NK-92 (cell line): ENCODE measurements around the gene AFF2.

Experiments used
- DNase-seq: peaks from one replicate; lab custom pipeline; 2025; ENCODE audit not compliant: unreplicated experiment; lab: John Stamatoyannopoulos, UW

Gene AFF2

GRCh38 chrX:148722966-148723365 lies 222.5 kb downstream of the AFF2 start:
- no peak for DNase-seq

DNA sequence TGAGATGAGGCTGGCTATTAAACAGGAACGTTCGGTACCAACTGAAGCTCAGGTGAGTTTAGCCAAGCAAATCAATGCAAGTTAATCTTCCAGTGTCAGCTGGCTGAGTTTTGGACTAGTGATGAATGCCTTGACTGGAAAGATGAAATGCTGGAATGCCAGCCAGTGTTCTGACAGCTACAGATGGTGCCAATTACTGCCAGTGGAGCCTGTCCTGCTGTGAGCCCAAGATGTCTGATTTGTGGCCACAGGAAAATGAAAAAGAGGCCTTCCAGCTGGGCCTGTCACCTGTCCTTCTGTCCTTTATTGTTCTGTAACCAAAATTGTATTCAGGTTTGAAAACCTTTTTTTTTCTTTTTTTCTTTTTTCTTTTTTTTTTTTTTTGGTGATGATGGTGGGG lies 223.1 kb downstream of the AFF2 start:
- DNase-seq: no peak

DNA sequence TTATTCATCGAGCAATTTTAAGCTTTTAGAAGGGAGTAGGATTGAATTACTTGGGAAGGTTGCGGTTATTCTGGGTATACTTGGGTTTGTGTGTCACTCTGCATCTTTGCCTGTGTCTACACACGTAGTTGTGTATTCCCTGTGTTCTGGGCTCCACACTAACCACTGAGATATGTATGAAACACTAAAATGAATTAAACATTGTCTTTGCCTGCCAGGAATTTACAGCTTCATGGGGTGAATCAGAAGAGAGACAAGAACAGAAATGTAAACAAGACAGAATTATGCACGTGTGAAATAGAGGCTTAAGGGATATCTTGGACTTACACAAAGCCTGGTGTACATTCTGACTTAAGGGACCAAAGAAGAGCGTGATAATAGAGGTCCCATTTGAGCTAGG lies 228.5 kb downstream of the AFF2 start:
- DNase-seq: no peak

GRCh38 chrX:148732743-148733142 lies 232.3 kb downstream of the AFF2 start:
- DNase-seq: no peak

- no peak for DNase-seq
Observed at GRCh38 chrX:148741441-148741840, 241.0 kb downstream of the AFF2 start.

DNA sequence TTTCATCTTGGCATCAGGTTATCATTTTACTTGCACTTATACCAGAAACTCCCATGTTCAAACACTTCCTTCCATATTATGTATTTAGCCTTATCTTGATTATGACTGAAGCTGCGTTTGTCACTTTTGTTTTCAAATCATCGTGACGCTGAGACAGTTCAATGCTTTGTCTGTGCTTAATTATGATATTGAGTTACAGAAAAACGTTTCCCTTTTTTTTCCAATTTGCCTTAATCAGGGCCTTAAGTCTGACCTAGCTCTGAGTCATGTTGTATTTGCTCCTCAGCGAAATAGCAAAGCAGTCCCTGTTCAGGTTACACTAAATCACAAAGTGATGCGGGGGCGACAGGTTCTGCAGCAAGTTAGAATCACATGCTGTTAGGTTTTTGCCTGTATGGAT lies 254.7 kb downstream of the AFF2 start:
- DNase-seq: no peak

DNA sequence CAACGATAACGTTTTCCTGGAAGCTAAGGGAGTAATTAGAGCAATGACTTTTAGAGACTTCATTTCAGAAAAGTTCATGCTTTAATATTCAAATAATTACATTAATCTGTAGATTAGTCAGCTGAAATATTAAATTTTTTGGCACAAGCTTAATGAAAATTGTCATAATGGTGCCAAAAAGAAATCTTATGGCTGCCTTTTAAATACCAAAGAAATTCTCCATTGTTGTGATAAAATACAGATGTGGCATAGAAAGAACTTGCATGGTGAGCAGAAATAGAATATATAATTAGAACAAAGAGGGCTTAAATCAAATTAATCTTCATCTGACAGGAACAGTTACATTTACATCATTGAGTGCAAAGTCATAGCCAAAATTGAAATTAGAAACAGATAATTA lies 263.5 kb downstream of the AFF2 start:
- no peak for DNase-seq

DNA sequence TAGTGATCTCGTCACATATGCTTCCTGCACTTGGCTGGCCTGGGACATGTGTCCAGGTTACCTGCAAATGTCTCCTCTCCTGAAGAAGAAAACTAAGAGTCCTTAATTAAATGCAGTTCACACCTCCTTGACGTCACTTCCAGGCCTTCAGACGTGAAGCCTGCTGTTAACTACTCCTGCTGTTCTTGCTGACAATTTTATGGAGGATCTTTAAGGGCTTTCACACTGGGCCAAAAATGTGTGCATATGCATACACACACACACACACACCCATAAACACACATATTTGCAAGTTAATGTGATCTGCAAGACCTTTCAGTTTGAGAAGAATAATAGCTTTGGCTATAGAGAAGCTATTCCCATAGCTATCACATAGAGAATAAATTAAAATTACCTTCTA lies 267.9 kb downstream of the AFF2 start:
- DNase-seq: no peak

DNA sequence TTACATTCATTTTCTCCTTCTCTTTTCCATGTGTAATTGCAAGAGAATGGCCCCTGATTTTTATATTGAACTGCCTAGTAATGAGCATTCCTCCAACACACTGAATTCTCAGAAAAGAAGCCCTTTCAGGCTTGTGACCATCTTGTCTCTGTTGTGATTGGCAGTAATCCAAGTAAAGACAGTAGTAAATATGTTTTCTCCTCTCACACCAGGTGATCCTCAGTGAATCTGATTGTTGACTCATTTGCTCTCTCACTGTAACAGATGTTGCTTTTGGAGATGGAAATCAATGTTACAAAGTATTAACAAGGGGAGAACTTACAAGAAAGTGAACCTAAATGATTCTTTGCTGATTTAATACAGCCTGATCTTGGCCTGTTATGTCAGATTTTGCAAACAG lies 271.0 kb downstream of the AFF2 start:
- no peak for DNase-seq

- no peak for DNase-seq
Observed at GRCh38 chrX:148774276-148774675, 273.9 kb downstream of the AFF2 start.

- no peak for DNase-seq
Observed at GRCh38 chrX:148784137-148784536, 283.7 kb downstream of the AFF2 start.

DNA sequence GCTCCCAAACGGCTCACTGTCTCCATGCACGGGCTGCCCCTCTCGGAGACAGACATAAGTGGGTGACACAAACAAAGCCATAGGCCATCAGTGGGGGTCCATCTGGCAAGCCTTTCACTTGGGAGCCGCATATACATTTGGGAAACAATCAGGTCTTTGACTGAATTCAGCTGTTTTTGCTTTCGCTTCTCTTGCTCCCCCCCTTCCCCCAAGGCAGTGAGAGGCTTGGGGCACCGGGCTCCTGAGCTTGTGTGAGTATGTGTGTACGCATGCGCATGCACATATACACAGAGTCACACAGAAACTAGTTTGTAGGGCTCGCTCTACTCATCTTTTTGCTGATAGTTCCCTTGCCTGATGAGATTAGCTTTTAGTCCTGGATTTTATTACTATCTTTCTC lies 284.4 kb downstream of the AFF2 start:
- DNase-seq: no peak

- no peak for DNase-seq
Observed at GRCh38 chrX:148785256-148785655, 284.8 kb downstream of the AFF2 start.

DNA sequence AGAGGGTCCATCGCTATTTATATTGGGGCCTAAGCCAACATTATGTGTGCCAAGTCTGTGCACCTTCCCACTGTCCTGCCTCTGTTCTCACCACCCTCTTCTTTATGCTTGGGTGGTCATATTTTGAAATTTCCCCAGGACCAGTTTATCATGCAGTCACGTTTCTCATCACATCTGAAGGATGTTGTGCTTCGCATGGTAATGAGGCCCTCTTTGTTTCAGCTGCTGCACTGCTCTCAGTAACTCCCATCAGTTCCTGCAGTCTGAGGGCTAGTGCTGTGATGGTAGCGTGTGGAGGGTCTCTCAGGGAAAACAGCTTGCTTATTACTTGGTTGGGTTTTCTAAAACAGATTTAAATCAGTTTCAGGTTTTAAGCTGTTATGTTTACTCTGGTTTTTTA lies 288.0 kb downstream of the AFF2 start:
- no peak for DNase-seq

GRCh38 chrX:148794350-148794749 lies 293.9 kb downstream of the AFF2 start:
- no peak for DNase-seq

GRCh38 chrX:148804579-148805355 lies 304.4 kb downstream of the AFF2 start:
- DNase-seq: no peak

DNA sequence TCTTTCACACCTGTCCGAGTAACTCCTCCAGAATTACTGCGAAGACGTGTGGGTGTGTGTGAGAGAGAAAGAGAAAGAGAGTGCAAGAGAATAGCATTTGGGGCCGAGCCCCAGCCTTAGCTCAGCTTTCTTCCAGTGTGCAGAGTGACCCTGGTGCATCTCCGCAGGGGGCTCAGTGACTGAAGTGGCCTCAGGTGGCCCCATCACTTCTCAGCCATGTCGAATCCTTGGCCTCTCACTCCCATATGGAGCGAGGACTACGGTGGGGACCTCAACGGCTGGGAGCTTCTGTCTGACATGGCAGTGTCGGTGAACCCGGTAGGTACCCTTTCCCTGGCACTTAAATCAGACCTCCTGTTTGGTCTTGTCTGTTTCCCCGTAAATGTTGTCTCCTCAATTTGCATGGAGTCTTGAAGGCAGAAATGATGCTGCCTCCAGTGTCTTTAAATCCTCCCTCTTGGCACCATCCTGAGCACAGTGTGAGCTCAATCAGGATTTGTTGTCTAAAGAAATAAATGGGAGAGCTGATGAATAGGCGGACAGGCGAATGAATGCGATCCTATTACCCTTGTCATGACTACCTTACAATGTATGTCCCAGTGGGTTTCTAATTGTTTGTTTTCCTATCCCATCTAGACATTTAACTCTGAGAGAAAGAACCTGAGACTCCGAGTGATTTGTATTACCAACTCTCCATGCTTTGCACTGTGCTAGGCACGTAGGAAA lies 305.9 kb downstream of the AFF2 start:
- DNase-seq: no peak

DNA sequence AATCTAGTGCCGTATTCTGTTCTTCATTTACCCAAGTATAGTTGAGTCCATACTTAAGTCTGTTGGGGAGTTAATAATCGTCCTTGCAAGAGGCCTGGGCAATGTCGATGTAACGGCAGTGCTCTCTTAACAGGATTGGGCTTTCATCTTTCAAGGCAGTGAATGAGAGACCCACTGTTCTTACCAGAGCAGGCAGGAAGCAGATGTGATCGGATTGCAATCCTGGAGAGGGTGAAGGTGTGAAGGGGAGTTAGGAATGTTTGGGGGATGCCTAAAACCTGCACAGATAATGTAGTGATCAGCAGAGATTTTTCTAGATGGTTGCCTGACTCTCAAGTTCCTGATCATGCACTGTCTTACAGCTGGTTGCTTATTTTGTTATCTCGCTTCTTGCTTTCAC lies 308.4 kb downstream of the AFF2 start:
- no peak for DNase-seq

DNA sequence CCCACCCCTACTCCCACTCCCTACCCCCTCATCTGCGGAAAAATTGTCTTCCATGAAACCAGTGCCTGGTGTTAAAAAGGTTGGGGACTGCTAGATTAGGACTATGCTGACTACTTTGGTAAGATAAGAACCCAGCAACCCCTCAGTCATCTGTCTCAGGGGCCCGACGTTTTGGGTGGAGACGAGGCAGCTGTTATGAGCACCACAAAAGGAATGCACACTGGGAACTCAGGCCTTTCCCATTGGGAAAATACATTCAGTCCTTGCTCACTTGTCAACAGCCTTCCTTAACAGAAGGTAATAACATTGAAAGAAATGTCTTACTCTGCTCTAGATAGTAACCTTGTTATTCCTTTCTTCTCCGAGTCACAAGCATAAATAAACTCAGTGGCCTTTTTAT lies 310.8 kb downstream of the AFF2 start:
- no peak for DNase-seq

- DNase-seq: no peak
Observed at GRCh38 chrX:148813422-148813821, 313.0 kb downstream of the AFF2 start.

- no peak for DNase-seq
Observed at GRCh38 chrX:148813967-148814366, 313.6 kb downstream of the AFF2 start.

GRCh38 chrX:148815218-148815961 lies 315.0 kb downstream of the AFF2 start:
- no peak for DNase-seq
